PC-9 (cell line): ENCODE results near the gene HIBCH.

ENCODE experiments used
- CTCF ChIP-seq: fragments of 200-600 bp; sonication (generic); conservative IDR thresholded peaks from 2 replicates; pipeline ENCODE4 v1.6.1; 2017; ENCODE audit warnings: mixed run types, antibody characterized with exemption, mild to moderate bottlenecking, moderate library complexity
- EZH2 ChIP-seq: fragments of 200-600 bp; sonication (generic); IDR thresholded peaks from 2 replicates; pipeline ENCODE4 v1.8.0; 2017; ENCODE audit warnings: antibody characterized with exemption, low read depth

DNA sequence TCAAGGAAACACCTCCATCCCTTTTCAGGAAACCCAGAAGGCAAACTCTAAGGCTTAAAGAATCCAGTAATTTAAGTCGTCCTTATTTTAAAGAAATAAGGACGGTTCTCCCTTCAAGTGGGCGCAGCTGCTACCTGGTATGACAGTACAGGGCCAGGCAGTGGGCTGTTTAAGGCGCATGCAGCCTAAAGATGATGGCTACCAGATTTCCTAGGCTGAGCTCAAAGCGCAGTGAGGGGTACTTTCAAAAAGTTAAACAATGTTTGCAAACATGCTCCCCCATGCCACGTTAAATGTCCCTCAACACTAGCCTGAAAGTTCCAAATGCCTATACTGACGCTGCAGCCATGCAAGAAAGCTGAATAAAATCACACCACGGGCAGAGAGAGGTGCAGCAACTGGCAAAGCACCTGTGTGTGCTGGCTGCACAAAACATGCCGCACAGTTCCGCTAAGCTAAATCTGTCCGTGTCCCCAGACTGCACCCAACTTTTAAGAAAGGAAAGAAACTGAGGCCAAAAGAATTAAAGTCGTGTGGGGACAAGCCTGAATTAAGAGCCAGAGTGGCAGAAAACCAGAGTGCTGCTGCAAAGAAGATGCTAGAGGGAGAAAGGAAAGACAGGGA is 583 bp downstream of the HIBCH start:
- no peak for TF ChIP-seq CTCF
- no peak for TF ChIP-seq EZH2
